ENCODE data around the gene TSKS.

TSKS gene

DNA sequence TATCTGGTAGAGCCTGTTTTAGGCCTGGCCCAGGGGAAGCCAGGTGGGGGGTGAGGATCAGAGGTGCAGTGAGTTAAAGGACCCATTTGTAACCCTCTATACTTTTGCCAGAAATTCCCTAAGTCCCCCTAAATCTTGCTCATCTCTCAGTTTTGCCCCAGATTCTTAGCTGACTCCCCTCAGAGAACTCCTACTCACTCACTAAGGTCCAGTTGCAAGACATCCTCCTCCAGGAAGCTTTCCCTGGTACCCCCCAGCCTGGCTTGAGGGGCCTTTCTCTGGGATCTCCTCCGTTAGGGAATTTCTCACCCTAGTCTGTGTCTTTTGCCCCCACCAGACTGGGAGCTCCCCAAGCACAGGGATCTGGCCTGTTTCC is 1.9 kb downstream of the TSKS start:
- DNase-seq (ENCODE audit: extremely low read depth, low read depth): no peak
- H3K4me3 ChIP-seq (replicated peaks; ENCODE audit: low read depth, low read length): no peak overlapping the region
- TF ChIP-seq, protein P1, sequence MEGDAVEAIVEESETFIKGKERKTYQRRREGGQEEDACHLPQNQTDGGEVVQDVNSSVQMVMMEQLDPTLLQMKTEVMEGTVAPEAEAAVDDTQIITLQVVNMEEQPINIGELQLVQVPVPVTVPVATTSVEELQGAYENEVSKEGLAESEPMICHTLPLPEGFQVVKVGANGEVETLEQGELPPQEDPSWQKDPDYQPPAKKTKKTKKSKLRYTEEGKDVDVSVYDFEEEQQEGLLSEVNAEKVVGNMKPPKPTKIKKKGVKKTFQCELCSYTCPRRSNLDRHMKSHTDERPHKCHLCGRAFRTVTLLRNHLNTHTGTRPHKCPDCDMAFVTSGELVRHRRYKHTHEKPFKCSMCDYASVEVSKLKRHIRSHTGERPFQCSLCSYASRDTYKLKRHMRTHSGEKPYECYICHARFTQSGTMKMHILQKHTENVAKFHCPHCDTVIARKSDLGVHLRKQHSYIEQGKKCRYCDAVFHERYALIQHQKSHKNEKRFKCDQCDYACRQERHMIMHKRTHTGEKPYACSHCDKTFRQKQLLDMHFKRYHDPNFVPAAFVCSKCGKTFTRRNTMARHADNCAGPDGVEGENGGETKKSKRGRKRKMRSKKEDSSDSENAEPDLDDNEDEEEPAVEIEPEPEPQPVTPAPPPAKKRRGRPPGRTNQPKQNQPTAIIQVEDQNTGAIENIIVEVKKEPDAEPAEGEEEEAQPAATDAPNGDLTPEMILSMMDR (IDR thresholded peaks at IDR 0.05; ENCODE audit: low read depth, low read length, missing control alignments): no peak

DNA sequence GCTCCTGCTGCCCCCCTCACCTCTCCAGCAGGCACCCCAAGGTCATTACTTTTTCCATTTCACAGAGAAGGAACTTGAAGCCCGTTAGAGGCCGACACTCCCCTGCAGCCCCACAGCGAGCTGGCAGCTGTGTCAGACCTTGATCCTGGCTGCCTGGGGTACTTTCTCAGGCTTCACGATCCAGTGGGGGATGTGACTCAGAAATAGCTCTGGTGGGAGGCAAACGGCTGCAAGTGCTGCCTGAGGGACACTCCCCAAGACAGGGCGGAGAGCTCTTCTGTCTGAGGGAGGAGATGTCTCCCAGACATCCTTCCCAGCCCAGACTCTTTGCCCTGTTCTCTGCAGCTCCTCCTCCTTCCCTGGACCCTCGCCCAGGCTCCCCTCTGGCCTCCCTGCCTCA is 4.8 kb downstream of the TSKS start:
- H3K4me3 ChIP-seq (replicated peaks; ENCODE audit: low read depth, low read length): no peak overlapping the region
- no peak for DNase-seq (ENCODE audit: extremely low read depth, low read depth)
- TF ChIP-seq, protein P1 (IDR thresholded peaks at IDR 0.05; ENCODE audit: low read depth, low read length, missing control alignments): no peak

DNA sequence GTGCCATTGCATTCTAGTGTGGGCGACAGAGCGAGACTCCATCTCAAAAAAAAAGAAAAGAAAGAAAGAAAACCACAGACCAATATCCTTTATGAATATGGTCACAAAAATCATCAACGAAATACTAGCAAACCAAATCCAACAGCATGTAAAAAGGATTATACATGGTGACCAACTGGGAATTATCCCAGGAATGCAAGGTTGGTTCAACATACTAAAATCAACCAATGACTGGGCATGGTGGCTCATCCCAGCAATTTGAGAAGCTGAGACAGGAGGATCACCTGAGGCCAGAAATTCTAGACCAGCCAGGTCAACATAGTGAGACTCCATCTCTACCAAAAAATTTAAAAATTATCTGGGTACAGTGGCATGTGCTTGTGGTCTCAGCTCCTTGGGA is 7.2 kb downstream of the TSKS start:
- H3K4me3 ChIP-seq (replicated peaks; ENCODE audit: low read depth, low read length): no peak overlapping the region
- no peak for DNase-seq (ENCODE audit: extremely low read depth, low read depth)
- TF ChIP-seq, protein P1 (IDR thresholded peaks at IDR 0.05; ENCODE audit: low read depth, low read length, missing control alignments): no peak

DNA sequence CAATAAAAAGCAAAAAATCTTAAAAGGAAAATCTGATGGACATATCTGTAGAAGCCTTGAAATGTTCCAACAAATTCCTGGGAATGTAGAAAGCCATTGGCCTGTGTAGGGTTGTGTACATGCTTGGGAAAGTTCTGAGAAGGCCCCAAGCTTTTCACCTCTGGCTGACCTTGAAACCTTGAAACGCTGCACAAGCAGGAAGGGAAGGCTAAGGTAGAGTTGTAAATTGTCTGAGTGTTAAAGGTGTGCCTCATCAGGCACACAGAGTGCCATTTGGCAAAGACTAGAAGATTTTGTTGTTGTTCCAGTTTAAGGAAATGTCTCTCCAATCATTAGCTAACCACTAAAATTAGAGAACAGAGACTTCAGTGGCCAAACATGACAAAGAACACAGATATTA is 10.4 kb downstream of the TSKS start:
- TF ChIP-seq, protein P1 (IDR thresholded peaks at IDR 0.05; ENCODE audit: low read depth, low read length, missing control alignments): no peak
- no peak overlapping the region for H3K4me3 ChIP-seq (replicated peaks; ENCODE audit: low read depth, low read length)
- DNase-seq (ENCODE audit: extremely low read depth, low read depth): no peak

DNA sequence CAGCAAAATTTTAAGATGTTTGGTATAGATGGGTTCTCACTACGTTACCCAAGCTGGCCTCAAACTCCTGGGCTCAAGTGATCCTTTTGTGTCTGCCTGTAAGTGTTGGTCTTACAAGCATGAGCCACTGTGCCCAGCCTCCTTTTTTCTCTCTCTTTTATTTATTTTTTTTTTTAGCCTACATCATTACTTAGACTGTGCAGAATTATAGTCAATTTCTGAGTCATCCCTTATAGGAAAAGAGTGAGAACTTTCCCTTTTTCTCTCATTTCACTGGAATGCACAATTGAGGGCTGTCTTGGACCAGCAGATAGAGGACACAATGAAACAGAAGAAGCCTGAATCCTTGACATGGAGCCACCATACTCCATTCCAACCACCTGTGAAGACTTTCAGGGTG is 13.3 kb downstream of the TSKS start:
- TF ChIP-seq, protein P1 (IDR thresholded peaks at IDR 0.05; ENCODE audit: low read depth, low read length, missing control alignments): no peak
- no peak overlapping the region for H3K4me3 ChIP-seq (replicated peaks; ENCODE audit: low read depth, low read length)
- no peak for DNase-seq (ENCODE audit: extremely low read depth, low read depth)

DNA sequence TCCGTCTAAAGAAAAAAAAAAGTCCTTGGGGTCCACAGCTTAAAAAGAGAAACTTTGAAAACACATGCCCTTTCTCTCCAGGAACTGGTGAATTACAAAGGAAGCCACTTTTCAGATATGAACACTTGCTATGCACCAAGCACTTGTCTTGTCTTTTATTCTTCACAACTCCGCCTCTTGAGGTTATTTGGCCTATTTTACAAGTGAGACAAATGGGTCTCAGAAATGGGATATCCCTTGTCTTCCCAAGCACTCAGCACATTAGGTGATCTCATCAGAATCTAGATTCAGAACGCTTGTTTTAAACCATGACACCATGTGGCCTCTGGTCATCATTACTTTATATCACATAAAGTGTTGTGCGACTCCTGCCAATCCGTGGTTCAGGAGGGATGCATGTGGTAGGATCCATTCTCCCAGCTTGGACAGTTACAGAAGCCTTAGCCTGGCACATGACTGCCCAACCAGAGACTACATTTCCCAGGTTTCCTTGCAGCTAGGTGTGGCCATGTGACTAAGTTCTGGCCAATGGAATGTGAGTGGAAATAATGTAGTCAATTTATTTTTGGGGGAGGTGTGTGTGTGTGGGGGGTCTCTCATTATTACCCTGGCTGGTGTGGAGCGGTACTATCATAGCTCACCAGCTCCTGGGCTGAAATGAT is 13.9 kb downstream of the TSKS start:
- H3K4me3 ChIP-seq (replicated peaks; ENCODE audit: low read depth, low read length): no peak overlapping the region
- TF ChIP-seq, protein P1 (IDR thresholded peaks at IDR 0.05; ENCODE audit: low read depth, low read length, missing control alignments): no peak
- no peak for DNase-seq (ENCODE audit: extremely low read depth, low read depth)

All from HFF-Myc (cell line).